HPDE6-E6E7 (cell line): ENCODE data around the gene VAPB.

Experiments
- DNase-seq: peaks from one replicate; pipeline ENCODE4 v3.0.0; 2011; ENCODE audit warnings: missing footprints; ENCODE audit errors: extremely low spot score

VAPB gene

GRCh38 chr20:58435237-58435636 lies 46.2 kb downstream of the VAPB start:
- DNase-seq, result no peak

DNA sequence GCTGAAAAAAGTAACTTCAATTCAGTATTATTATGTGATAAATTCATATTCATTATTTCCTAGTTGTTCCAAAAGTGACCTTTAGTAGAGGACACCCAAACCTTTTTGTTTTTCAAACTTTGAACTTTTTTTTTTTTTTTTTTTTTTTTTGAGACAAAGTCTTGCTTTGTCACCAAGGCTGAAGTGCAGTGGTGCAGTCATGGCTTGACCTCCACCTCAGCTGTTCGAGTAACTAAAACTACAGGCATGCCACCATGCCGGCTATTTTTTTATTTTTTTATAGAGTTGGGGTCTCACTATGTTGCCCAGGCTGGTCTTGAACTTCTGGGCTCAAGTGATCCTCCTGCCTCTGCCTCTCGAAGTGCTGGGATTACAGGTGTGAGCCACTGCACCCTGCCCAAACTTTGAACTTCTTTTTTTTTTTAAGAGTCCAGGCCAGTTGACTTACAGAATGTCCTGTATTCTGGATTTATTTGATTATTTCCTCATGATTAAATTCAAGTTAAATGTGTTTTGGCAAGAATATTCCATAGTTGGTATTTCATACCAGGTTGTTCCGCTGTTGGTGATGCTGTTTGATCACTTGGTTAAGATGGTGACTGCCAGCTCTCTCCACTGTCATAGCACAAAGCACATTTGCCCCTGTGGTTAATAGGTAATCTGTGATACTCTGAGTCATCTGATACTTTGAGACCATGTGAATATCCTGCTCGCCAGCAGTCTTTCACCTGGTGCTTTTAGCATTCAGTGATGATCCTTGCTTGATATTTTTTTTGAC lies 48.0 kb downstream of the VAPB start:
- DNase-seq, result no peak

DNA sequence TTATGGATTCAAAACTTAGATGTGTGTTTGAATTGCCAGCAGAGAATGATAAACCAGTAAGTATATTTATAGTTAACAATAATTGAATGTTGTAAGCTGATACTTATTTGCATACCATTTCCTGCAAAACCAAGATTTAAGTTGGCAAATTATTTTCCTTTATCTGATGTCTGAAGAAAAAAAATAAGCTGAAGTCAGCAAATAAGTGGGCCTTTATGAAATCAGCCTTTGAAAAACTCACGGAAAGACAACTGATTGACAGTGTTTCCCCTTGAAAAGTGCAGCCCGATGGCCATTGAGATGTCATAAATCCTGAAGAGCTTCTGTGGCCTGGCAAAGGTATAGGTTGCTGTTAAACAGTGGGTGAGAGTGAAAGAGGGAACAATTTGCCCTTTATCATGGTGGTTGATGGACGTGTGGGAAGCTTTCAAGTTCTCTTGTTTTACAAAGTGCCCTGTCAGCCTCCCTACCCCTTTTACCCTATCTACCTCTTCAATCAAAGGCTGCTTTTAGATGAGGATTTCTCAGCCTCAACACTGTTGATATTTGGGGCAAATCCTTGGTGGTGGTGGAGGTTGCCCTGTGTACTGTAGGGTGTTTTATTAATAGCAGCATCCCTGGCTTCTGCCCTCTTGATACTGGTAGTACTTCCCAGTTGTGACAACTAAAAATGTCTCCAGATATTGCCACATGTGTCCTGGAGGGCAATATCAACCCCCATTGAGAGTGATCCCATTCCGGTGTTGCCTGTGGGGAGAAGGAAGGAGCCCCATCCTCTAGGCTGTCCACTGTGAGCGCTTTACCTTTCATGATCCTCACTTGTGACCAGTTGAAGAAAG lies 50.2 kb downstream of the VAPB start:
- no peak for DNase-seq

DNA sequence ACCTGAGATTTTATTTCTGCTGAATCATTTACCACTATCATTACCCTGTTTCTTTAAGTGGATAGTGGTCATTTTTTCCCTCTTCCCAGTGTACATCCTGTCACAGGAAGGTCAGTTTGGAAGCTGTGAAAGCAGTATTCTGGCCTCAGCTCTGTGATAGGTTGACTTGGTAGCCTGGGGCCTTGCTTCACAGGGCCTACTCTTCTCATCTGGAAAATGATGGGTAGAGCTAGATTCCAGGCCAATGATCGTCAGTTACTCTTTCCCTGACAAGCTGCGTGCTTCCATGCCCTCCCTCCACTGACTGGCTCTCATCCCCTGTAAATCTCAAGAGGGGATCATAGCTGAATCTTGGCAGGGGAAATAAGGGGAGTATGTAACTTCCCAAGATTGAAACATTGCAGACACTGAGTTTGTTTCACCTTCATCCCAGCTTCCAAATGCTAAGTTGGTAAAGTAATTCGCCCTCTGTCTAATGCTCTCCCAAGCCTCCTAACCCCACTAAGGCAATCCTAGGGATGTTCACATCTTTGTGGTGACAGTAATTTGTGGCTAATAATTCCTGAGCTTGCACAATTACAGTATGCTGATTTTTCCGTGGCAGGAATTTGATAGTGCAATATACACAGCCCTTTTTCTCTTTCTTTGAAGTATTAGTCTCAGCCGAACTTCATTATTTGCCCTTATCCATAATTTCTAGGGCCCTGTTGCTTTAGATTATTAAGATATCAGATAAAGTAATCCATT lies 51.2 kb downstream of the VAPB start:
- no peak for DNase-seq

DNA sequence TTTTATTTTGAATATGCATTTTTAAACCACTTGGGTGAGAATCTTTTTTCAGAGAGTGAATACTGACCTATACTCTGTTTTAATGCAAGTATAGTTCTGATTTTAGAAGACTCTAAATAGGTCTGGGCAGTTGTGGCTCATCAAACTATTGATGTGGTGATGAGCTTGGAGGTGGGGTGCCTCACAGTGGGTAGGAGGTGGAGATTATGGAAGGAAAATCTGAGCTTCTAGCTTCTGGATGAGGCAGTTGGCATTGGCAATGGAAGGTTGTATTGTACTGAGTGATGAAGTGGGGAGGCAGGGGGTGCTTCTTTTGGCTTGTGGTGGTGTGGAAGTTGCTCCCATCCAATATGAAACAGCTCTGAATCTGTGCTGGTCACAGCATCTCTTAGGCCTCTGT lies 52.7 kb downstream of the VAPB start:
- no peak for DNase-seq

DNA sequence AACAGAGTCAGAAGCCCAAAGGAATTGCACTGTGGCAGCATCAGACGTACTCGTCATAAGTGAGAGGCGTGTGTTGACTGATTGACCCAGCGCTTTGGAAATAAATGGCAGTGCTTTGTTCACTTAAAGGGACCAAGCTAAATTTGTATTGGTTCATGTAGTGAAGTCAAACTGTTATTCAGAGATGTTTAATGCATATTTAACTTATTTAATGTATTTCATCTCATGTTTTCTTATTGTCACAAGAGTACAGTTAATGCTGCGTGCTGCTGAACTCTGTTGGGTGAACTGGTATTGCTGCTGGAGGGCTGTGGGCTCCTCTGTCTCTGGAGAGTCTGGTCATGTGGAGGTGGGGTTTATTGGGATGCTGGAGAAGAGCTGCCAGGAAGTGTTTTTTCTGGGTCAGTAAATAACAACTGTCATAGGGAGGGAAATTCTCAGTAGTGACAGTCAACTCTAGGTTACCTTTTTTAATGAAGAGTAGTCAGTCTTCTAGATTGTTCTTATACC lies 55.8 kb downstream of the VAPB start:
- no peak for DNase-seq

DNA sequence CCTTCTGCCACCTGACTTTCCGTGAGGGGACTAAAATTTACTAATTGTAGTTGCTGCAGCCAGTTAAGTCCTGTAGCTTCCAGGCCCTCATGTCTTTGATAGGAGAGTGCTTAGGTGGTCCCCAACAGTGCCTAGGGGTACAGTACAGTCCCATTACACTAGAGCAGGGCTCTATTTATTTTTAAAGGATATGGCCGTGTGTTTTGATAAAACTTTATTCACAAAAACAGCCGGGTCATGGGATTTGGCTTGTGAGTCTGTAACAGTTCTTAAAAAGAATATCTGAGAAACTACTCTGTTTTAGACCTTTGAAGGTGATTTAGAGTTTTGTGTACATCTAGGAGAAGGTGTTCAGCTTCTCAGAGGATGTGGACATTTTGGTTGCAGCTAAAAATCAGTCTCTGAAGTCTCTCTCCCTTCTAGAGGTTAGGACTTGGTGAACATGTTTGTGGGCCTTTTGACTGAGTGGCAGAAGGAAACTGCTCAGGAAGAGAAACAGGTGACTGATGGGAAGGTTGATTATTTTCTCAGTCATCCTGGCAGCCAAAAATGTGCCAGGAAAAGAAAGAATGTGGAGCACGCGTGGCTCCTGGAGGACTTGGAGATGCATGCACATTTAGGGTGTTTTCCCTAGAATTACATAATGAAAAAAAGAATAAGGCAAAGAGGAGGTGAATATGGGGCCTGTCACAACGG lies 57.4 kb downstream of the VAPB start:
- no peak for DNase-seq

DNA sequence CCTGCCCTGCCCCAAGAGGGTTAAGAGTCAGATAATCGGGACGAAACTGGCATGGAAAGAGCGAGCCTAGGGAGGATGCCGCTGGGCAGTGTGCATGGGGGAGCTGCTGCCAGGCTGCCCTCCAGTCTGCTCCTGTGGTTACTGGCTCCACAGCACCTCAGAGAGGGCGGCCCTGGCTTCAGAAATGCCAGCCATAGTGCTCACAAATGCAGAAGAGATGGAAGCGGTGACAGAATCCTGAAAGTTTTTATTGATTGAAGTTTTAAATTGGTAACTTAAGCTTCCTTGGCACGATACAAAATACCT lies 57.9 kb downstream of the VAPB start:
- DNase-seq, result no peak

DNA sequence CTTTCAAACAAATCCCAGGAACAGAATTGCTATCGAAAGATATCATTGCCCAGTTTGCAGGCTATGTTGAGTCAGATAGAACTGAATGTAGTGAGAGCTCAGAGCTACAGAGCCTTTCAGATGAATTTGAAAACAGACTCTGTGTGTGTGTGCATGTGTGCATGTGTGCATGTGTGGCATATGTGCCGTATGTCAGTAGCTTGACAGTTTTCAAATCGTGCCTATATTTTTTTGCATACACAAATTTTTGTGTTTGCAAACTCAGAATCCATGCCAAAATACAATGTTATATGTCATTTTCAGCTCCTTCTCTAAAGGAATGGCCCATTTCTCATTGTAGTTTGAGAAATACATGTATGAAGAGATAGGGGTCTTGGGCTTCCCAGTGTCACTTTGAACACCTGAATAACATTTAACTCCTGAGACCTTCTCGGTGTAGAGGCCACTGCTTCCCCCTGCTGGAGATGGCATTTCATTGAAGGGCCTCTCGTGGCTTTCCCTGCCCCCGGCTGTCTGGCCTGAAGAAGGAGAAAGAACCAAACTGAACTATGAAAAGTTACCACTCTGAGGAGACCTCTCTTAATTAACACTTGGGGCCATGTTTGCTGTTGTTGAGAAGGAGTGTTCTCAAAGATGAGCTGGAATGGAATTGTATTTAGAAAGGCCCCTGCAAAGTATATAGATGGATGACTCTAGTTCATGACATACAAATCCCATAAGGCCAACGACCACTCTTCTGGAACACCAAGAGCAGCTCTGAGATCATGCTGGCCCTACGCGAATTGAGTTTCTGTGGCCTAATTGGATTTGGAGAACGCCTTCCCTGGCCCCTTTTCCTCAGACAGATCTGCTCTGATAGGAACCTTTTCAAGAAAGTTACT lies 58.7 kb downstream of the VAPB start:
- peak; percentile 82 for DNase-seq

DNA sequence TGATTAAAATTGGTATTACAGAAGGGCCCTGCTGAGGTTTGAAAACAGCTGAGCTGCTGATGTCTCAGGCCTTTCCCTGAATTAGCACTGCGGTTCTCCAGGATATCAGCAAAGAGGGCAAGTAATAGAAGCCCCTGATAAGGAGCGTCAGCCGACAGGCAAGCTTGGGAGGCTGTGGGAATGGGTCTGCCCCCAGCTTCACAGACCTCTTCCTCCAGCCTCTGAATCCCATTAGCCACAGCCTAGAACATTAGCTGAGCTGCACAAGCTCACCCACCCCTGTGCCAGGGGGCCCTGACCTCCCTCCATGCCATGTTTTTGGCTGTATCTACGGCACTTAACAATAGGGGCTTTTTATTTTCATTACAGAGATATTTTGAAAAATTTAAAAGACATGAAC lies 59.9 kb downstream of the VAPB start:
- no peak for DNase-seq

- DNase-seq, result no peak
Measured at GRCh38 chr20:58449681-58450221, 60.7 kb downstream of the VAPB start.

- DNase-seq, result no peak
Measured at GRCh38 chr20:58450254-58450653, 61.2 kb downstream of the VAPB start.

DNA sequence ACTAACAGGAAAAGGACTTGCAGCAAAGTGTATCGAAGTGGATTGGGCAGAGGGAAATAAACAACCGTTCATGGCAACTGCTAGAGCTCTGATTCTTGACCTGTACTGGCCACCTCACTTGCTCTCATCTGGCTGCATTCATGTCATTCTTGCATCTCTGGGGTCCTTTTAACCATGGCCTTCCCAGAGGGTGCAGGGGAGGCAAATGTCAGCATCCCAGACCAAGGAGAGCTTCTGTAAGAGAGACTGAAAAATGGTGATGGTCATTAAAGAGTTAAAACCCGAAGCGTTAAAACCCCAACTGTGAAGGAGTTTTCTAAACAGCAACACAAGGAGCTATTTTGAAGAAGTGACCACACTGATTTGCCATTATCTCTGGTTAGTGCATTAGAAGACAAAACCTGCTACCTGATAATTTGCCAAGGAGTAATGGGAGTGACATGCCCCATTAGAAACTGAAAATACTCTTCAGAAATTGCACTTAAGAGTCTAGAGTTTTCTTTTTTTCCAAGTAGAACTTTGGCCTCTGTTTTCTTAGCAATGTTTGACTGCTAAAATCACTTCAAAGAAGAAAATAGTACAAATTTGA lies 63.7 kb downstream of the VAPB start:
- DNase-seq, result no peak

GRCh38 chr20:58453391-58453790 lies 64.4 kb downstream of the VAPB start:
- DNase-seq, result no peak

GRCh38 chr20:58454460-58454859 lies 65.4 kb downstream of the VAPB start:
- no peak for DNase-seq

DNA sequence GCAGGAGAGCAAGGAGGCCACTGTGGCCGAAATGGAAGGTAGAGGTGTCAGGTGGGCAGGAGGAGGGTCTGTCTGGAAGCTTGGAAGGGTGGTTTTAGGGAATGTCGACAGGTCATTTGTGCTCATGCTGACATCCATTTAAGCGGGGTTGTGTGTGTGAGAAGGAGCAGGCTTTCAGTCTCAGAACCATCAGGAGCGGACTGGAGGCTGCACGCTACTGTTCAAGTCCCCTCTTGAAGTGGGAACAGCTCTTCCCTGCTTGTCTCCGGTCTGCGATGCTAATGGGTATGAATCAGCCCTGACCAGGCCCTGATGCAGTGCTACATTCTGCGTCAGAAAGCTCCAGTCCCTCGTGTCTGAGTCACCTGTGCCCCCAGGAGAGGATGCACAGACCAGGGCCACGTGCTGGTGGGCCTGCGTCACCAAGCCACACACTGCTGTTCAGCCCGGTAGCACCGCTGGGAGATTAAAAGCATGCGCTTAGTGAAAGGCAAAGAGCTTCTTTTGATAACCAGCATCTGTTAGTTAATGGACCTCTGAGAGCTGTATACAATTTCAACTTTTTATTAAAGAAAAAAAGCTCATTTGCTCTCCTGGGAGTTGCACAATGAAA lies 68.2 kb downstream of the VAPB start:
- DNase-seq, result peak; percentile 99

DNA sequence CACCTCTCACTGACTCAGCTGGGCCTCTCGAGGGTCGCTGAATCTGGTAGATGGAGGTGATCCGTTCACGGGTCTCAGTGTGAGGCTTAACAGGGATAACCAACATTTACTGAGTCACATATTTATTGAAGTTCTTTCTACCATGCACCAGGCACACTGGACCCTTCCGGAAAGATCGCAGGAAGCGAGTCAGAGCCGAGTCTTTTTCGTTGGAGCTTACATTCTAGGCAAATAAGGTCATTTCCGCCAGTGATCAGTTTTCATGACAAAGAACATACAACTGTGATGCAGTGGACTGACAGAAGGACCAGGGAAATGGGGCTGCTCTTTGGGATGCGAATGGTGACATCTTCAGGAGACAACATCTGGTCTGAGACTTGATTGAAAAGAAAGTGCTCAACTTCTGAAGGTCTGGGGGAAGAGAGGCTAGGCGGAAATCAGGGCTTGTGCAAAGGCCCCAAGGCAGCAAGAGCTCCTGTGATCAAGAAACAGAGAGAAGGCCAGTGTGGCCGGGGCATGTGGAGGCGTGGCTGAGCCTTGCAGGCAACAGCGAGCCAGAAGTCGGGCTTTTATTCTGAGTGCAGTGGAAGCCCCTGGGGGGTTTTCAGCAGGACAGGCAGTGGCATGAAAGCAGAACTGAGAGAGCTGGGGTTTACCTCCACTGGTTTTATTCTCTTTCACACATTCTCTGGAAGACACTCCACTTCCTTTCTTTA lies 69.5 kb downstream of the VAPB start:
- DNase-seq, result no peak

DNA sequence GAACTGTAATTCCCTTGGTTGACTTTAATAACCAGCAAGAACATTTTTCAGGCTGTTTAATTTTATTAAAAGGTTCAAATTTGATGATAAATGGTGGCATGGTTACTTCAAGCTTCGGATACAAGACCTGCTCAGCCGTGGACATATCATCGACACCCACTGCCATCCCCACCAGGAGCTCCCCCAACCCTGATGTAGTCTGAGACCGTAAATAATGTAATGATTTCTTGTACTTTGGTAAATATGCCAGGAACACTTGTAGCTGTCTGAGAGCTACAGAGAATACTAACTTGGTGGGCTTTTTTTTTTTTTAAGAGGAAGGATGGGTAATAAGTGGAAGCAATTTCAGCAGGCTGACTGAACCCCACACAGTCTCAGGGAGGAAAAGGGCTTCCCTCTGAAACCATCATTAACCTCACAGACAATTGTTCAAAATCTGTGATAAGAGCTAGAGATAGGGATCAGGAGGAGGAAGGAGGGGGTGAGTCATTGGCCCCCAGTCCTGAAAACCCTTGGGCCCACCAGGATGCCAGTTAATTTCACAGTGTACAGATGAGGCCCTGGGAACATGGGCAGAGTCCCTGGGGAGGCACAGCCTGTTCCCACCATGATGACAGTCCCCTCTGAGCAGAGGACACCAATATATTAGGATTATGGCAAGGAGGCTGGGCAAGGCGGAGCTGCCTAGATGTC lies 70.2 kb downstream of the VAPB start:
- no peak for DNase-seq
